Trophoblast cell (in vitro differentiated cells and primary cell): Measurements from ENCODE around the gene GNAI2.
A peak's percentile ranks its signal among the peaks of the same experiment; 100 is the strongest.

Experiments
- DNase-seq, 2 donors: peaks; one replicate each; pipeline ENCODE4 v3.0.0-alpha.2; 2016
- H2AFZ ChIP-seq: 2 replicates; pipeline ENCODE4 v1.6.1; 2013; ENCODE audit warnings: low read length, moderate library complexity, mild to moderate bottlenecking; ENCODE audit not compliant: insufficient read depth, poor library complexity
- H2AK5ac ChIP-seq: 2 replicates; pipeline ENCODE4 v1.6.1; 2013; ENCODE audit warnings: mild to moderate bottlenecking, low read length
- H2BK120ac ChIP-seq: 2 replicates; pipeline ENCODE4 v1.6.1; 2013; ENCODE audit warnings: low read length, mild to moderate bottlenecking, moderate library complexity; ENCODE audit not compliant: insufficient read depth, poor library complexity
- H2BK12ac ChIP-seq: 2 replicates; pipeline ENCODE4 v1.6.1; 2013; ENCODE audit warnings: mild to moderate bottlenecking, low read length, moderate library complexity
- H2BK5ac ChIP-seq: 2 replicates; pipeline ENCODE4 v1.6.1; 2013; ENCODE audit warnings: low read length, low read depth, moderate library complexity, mild to moderate bottlenecking; ENCODE audit not compliant: poor library complexity
- H3K14ac ChIP-seq: 2 replicates; pipeline ENCODE4 v1.6.1; 2013; ENCODE audit warnings: mild to moderate bottlenecking, low read length
- H3K18ac ChIP-seq: 2 replicates; pipeline ENCODE4 v1.6.1; 2013; ENCODE audit warnings: mild to moderate bottlenecking, low read length
- H3K23ac ChIP-seq: 2 replicates; pipeline ENCODE4 v1.6.1; 2013; ENCODE audit warnings: low read length
- H3K27ac ChIP-seq: 2 replicates; pipeline ENCODE4 v1.5.1; 2013; ENCODE audit warnings: low read depth, mild to moderate bottlenecking, inconsistent platforms, low read length, moderate library complexity
- H3K27me3 ChIP-seq: 2 replicates; pipeline ENCODE4 v1.6.1; 2013; ENCODE audit warnings: inconsistent platforms, mild to moderate bottlenecking, low read length, moderate library complexity; ENCODE audit not compliant: insufficient read depth
- H3K36me3 ChIP-seq, 2 experiments: 1 replicate in 1 of 2; 2 replicates in 1 of 2; pipeline ENCODE4 v1.6.1; 2013; ENCODE audit warnings: low read length in 2 of 2, mild to moderate bottlenecking in 2 of 2, moderate library complexity in 1 of 2; ENCODE audit not compliant: insufficient read depth in 2 of 2, control insufficient read depth in 1 of 2
- H3K4ac ChIP-seq: 2 replicates; pipeline ENCODE4 v1.6.1; 2013; ENCODE audit warnings: low read depth, mild to moderate bottlenecking, low read length, moderate library complexity
- H3K4me1 ChIP-seq, 2 experiments: 1 replicate in 1 of 2; 2 replicates in 1 of 2; pipeline ENCODE4 v1.6.1; 2013; ENCODE audit warnings: low read length in 2 of 2, mild to moderate bottlenecking in 2 of 2, moderate library complexity in 1 of 2; ENCODE audit not compliant: insufficient read depth in 2 of 2, control insufficient read depth in 1 of 2
- H3K4me2 ChIP-seq: 2 replicates; pipeline ENCODE4 v1.6.1; 2013; ENCODE audit warnings: inconsistent platforms, mild to moderate bottlenecking, low read length, moderate library complexity
- H3K4me3 ChIP-seq: 2 replicates; pipeline ENCODE4 v1.5.1; 2013; ENCODE audit warnings: mild to moderate bottlenecking, low read depth, low read length, inconsistent platforms
- H3K79me1 ChIP-seq: one replicate; pipeline ENCODE4 v1.6.1; 2013; ENCODE audit warnings: low read length
- H3K79me2 ChIP-seq: 2 replicates; pipeline ENCODE4 v1.6.1; 2013; ENCODE audit warnings: low read length, mild to moderate bottlenecking; ENCODE audit not compliant: control insufficient read depth, insufficient read depth, poor library complexity
- H3K9ac ChIP-seq: 2 replicates; pipeline ENCODE4 v1.6.1; 2013; ENCODE audit warnings: mild to moderate bottlenecking, low read length
- H3K9me3 ChIP-seq: 2 replicates; pipeline ENCODE4 v1.6.1; 2013; ENCODE audit warnings: low read depth, mild to moderate bottlenecking, control low read depth, inconsistent platforms, low read length; ENCODE audit not compliant: insufficient read depth
- H4K12ac ChIP-seq: 2 replicates; pipeline ENCODE4 v1.6.1; 2013; ENCODE audit warnings: low read depth, mild to moderate bottlenecking, low read length, moderate library complexity
- H4K8ac ChIP-seq: 2 replicates; pipeline ENCODE4 v1.6.1; 2013; ENCODE audit warnings: low read depth, mild to moderate bottlenecking, low read length, moderate library complexity
- H4K91ac ChIP-seq: one replicate; pipeline ENCODE4 v1.6.1; 2013; ENCODE audit warnings: low read depth, mild to moderate bottlenecking, low read length, moderate library complexity
- WGBS: extraction: QIAGEN DNeasy Blood & Tissue Kit; methylation state at CpG from one replicate; pipeline ENCODE4 v1.1.7; 2013; ENCODE audit warnings: missing lambda C conversion rate; ENCODE audit not compliant: insufficient read length, insufficient coverage; ENCODE audit errors: extremely low coverage; 5-methylcytosine and 5-hydroxymethylcytosine counted together

Gene GNAI2

GRCh38 chr3:50245831-50246516 lies 10.0 kb downstream of the GNAI2 start:
- Histone ChIP-seq H3K4me1 (peaks cover 37 to 47% of the 10 kb centered on the region in 2 experiments), H2BK12ac (peak overlapping the region; percentile 44), H2BK5ac (peak overlapping the region; percentile 53), H3K14ac (peak overlapping the region; percentile 83), H3K23ac (no peak overlapping the region), H2AK5ac (peak overlapping the region; percentile 69), H3K4me2 (peak overlapping the region; percentile 56), H4K12ac (peak overlapping the region; percentile 82), H3K27me3 (no peaks in the 10 kb centered on the region), H3K4ac (peak overlapping the region; percentile 66), H4K91ac (peak overlapping the region; percentile 80), H4K8ac (peak overlapping the region; percentile 69), H2AFZ (peak overlapping the region; percentile 24), H3K27ac (peak overlapping the region; percentile 82), H3K79me2 (peaks cover 13% of the 10 kb centered on the region), H3K18ac (peak overlapping the region; percentile 68), H3K36me3 (peaks cover 9 to 26% of the 10 kb centered on the region in 2 experiments), H3K79me1 (peaks cover 13% of the 10 kb centered on the region), H3K9me3 (no peaks in the 10 kb centered on the region), H2BK120ac (peak overlapping the region; percentile 71), H3K9ac (peak overlapping the region; percentile 10), H3K4me3 (peak overlapping the region; percentile 3)
- DNase-seq, result peak; percentile 58 to 79
- no CpG with 5 or more reads among the region's 25 CpGs for WGBS

DNA sequence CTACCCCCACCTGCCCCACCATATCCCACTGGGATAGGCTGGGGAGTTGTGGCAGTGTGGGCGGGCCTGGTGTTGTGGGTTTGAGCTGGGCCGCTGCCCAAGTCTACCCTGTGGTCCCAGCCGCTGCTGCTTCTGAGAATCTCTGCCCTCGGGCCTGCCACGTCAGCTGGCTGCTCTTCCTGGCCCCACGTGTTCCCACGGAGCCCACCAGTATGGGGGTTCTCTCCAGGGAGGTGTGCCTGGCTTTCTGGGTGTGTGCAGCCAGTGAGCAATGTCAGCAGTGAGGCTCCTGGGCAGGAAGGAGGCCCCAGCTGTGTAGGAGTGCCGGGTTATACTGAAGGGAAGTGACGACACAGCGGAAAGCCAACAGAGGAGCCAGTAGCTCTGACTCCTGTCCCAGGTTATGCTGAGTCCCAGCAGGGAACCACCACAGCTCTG lies 10.5 kb downstream of the GNAI2 start:
- peak overlapping the region; percentile 77 for H3K14ac ChIP-seq
- H4K12ac ChIP-seq, result peak overlapping the region; percentile 76
- H3K9me3 ChIP-seq, result no peaks in the 10 kb centered on the region
- H3K4ac ChIP-seq, result peak overlapping the region; percentile 56
- peak overlapping the region; percentile 3 for H3K4me3 ChIP-seq
- H4K91ac ChIP-seq, result peak overlapping the region; percentile 76
- peak; percentile 43 to 55 for DNase-seq
- H2AFZ ChIP-seq, result peak overlapping the region; percentile 1
- peak overlapping the region; percentile 82 for H3K27ac ChIP-seq
- WGBS, result no CpG with 5 or more reads among the region's 10 CpGs
- H3K79me1 ChIP-seq, result peaks cover 13% of the 10 kb centered on the region
- peaks cover 31 to 41% of the 10 kb centered on the region in 2 experiments for H3K4me1 ChIP-seq
- H3K23ac ChIP-seq, result no peak overlapping the region
- peak overlapping the region; percentile 20 for H2BK120ac ChIP-seq
- H2AK5ac ChIP-seq, result peak overlapping the region; percentile 14
- H2BK5ac ChIP-seq, result peak overlapping the region; percentile 53
- peaks cover 10 to 27% of the 10 kb centered on the region in 2 experiments for H3K36me3 ChIP-seq
- peak overlapping the region; percentile 10 for H3K9ac ChIP-seq
- peaks cover 9% of the 10 kb centered on the region for H3K79me2 ChIP-seq
- peak overlapping the region; percentile 26 for H3K4me2 ChIP-seq
- H4K8ac ChIP-seq, result peak overlapping the region; percentile 69
- H2BK12ac ChIP-seq, result peak overlapping the region; percentile 11
- H3K18ac ChIP-seq, result peak overlapping the region; percentile 68
- no peaks in the 10 kb centered on the region for H3K27me3 ChIP-seq

DNA sequence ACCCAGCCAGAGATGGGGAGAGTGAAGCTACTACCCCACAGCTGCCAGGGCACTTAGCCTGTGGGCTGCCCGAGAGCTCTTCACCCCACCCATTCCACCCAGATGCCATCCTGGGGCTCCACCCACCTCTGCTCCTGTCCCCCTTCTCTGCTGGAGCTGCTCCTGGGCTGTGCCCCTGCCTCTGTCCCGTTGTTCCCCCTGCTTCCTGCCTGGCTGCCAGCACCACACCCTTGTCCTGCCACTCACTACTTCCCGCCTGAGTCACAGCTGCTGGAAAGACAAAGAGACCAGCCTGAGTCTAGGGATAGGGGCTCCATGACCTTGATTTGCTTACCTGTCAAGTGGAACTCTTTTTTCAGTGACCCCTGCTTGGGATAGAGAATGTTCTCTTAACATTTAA lies 12.4 kb downstream of the GNAI2 start:
- Histone ChIP-seq H3K23ac (no peak overlapping the region), H2BK5ac (no peak overlapping the region), H3K79me1 (peaks cover 13% of the 10 kb centered on the region), H3K36me3 (peaks cover 24 to 44% of the 10 kb centered on the region in 2 experiments), H3K9me3 (no peaks in the 10 kb centered on the region), H2AFZ (no peak overlapping the region), H3K14ac (no peak overlapping the region), H3K27me3 (no peaks in the 10 kb centered on the region), H3K4me2 (no peak overlapping the region), H3K27ac (no peak overlapping the region), H3K79me2 (peaks cover 9% of the 10 kb centered on the region), H4K12ac (no peak overlapping the region), H2BK12ac (no peak overlapping the region), H2AK5ac (no peak overlapping the region), H3K4ac (peak overlapping the region; percentile 4), H3K9ac (no peak overlapping the region), H3K4me3 (no peak overlapping the region), H4K91ac (peak overlapping the region; percentile 13), H2BK120ac (no peak overlapping the region), H3K4me1 (peaks cover 16 to 34% of the 10 kb centered on the region in 2 experiments), H3K18ac (no peak overlapping the region), H4K8ac (no peak overlapping the region)
- WGBS, result no CpG with 5 or more reads among the region's 3 CpGs
- DNase-seq, result peak in 1 of 2 donors; percentile 41

- Histone ChIP-seq H3K9ac (peak overlapping the region; percentile 18), H3K79me2 (peaks cover 9% of the 10 kb centered on the region), H4K91ac (no peak overlapping the region), H3K4me1 (peaks cover 16 to 32% of the 10 kb centered on the region in 2 experiments), H3K27ac (no peak overlapping the region), H3K9me3 (no peaks in the 10 kb centered on the region), H2AFZ (no peak overlapping the region), H4K8ac (no peak overlapping the region), H3K14ac (no peak overlapping the region), H3K4me3 (no peak overlapping the region), H2AK5ac (no peak overlapping the region), H3K4ac (no peak overlapping the region), H3K18ac (peak overlapping the region; percentile 16), H3K4me2 (no peak overlapping the region), H3K23ac (no peak overlapping the region), H2BK5ac (no peak overlapping the region), H2BK12ac (no peak overlapping the region), H2BK120ac (no peak overlapping the region), H3K36me3 (peaks cover 29 to 52% of the 10 kb centered on the region in 2 experiments), H3K27me3 (no peaks in the 10 kb centered on the region), H4K12ac (no peak overlapping the region), H3K79me1 (peaks cover 13% of the 10 kb centered on the region)
- DNase-seq, result no peak
- WGBS, result no CpG with 5 or more reads among the region's 5 CpGs
Measured at GRCh38 chr3:50249457-50249856, 13.5 kb downstream of the GNAI2 start.
